IPS DF 19.7 (cell line): Measurements from ENCODE around the gene SLCO2B1.

Source experiments
- DNase-seq: peaks from one replicate; pipeline ENCODE4 v3.0.0-alpha.2; 2013; ENCODE audit warnings: low read depth, low spot score

Gene SLCO2B1

DNA sequence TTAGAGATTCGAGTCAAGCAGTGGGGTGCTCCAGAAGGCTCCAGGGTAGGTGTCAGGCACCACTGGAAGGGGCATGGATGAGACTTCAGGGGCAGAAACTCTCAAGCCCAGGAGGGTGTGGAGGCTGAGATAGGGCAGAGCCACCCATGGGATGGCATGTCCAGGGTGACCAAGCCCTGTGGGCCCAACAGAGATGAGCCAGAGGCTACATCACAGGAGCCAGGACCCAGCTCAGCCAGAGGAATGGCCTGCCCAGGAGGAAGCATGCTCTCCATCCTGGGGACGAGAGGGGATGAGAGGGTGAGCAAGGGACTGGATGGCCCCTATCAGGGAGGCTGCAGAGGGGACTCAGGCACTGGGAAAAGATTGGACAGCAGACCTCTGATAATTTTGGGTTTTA, 42.8 kb downstream of the SLCO2B1 start:
- no peak for DNase-seq

DNA sequence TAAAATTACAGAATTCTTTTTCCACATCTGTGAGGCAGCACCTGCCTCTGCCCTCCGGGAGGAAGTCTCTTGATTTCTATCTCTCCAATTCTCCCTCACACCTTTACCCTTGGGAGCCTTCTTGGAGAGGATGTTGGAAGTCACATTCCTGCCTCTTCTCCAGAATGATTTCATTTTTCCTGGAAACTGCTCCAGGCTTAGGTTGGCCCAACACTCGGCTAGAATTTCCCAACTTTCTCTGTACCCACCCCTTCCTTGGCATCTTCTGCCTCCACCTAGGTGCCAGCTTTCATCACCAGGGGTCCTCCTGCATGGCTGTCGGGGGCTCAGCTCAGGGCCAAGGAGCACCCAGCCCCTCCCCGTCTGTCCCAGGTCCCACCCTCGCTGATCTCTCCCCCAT, 43.2 kb downstream of the SLCO2B1 start:
- DNase-seq = no peak

DNA sequence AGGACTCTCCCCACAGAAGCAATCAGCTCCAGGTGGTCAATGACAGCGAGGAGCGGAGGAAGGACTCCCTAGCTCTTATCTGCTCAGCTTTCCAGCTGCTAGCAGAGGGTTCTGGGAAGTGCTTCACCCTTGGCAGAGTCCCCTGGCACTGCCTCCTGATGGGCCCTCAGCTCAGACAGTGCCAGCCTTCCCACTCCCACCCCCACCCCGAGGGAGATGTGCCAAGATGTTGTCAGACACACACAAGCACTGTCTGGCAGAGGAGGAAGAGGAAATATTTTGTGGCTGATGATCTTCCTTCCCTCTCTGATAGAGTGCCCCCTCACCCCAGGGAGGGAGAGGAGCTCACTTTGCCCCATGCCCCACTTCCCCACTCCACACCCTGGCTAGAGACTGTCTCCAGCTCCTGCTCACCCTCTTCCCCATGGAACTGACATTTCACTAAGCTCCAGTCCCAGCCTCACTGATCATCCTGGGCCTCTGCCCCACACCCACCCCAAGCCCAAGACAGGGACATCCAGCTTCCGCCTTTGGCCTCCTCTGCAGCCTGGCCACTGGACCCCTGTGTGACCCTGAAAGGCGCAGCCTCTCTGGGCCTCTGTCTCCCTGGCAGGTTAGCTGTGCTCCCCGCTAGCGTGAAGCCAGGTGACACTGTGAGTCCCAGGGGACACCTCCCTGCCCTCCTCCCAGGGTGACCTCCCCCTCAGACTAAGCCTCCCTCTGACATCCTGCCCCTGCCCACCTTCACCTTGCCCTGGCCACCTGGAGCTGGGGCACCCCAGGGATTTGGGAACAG, 44.5 kb downstream of the SLCO2B1 start:
- no peak for DNase-seq

DNA sequence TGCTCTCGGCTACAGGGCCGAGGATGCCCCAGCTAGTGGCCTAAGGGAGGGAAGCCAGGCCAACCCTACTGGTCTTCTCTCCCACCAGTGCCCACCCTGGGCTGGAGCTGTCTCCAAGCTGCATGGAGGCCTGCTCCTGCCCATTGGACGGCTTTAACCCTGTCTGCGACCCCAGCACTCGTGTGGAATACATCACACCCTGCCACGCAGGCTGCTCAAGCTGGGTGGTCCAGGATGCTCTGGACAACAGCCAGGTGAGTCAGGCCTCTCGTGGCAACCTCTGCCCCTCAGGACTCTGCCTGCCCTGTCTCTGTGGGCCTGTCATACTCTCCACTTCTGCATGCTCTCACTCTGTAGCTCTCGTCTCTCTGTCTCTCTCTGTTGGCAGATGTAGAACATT, 45.5 kb downstream of the SLCO2B1 start:
- no peak for DNase-seq

DNA sequence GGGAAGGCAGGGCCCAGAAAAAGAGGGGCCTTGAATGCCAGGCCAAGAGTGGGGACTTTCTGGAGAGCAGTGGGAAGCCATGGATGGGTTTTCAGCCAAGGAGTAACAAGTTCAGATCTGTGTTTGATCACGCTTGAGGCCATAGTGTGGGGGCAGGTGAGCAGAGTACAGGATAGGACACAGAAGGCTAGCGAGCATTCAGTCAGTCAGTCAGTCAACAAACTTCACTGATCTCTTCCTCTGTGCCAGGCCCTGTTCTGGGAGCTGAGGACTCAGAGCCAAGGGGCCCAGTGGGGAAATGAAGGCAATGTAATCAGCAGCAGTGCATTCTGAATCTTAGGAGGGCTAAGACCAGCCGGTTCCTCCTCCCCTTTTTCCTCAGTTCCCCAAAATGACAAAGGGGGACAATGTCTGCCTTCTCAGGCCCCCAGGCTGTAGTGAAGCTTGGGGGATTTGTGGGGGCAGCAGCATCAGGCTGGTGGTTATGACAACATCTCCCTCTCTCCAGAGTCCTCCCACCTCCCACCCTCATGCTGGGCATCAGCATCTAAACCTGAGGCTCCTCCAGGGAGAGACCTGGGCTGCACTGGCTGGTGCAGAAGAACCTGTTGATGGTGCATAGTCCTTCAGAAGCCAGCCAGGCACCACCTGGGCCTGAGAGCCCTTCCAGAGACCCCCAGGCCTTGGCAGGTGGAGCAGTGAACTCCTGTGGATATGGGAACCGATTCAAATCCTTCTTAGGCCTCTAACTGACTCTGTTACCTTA, 46.8 kb downstream of the SLCO2B1 start:
- DNase-seq = no peak

DNA sequence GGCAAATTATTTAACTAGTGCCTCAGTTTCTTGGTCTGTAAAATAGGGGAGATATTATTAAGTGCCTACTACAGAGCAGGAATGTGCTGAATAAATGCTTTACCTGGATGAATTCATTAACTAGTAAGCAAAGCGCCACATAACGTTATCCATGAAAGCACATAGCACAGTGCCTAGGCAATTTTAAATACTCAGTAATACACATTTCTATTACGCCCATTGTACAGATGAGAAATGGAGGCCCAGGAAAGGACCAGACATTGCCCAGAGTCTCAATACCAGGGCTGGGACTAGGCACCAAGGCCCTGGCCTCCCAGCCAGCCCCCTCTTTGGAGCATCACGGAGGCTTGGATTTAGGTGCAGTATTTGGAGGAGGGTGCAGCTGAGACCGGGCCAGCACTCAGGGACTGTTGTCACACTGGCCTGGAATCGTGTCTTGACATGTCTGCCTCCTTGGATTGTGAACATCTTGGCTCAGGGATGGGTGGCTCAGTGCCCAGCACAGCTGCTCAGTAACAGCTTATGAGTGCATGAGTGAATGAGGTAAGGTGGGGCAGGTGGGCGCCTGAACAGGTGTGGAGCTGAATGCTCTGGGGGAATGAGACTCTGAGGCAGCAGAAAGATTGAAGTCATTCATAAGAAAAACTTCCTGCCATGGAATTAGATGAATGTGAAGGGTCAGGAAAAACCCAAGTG, 47.5 kb downstream of the SLCO2B1 start:
- no peak for DNase-seq

DNA sequence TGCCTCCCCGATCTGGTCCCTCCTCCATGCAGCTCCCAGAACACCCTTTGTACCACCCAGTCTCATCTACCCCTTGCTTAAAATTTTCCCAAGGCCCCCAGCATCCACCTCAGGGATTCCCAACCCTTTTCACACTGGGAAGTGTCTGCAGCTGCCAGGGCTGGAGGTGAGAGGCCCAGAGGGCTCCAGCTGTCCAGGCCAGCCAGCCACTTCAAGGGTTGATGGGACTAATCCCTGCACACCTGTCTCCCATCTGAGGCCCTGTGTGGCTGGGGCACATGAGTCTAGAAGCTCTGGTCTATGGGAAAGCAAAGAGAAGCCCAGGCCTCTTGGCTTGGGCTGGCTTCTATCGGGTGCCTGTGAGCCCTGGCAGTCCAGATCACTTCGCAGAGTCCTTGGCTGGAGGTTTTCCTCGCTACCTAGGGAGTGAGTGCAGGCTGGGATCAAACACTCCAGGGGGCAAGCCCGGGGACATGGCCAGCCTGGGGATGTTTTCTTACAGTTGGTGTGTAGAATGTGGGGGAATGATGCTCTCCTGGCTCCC, 48.6 kb downstream of the SLCO2B1 start:
- DNase-seq = no peak

DNA sequence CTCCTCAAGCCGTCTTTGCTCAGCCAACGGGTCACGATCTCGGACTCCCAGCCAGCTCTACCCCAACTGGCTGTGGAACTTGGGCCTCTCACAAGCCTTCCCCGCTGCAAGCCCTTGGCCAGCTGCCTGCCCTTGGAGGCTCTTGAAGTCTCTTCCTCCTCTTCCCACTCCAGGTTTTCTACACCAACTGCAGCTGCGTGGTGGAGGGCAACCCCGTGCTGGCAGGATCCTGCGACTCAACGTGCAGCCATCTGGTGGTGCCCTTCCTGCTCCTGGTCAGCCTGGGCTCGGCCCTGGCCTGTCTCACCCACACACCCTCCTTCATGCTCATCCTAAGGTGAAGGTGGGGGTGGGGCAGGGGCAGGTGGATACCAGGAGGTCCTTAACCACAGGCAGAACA, 49.1 kb downstream of the SLCO2B1 start:
- DNase-seq = no peak

DNA sequence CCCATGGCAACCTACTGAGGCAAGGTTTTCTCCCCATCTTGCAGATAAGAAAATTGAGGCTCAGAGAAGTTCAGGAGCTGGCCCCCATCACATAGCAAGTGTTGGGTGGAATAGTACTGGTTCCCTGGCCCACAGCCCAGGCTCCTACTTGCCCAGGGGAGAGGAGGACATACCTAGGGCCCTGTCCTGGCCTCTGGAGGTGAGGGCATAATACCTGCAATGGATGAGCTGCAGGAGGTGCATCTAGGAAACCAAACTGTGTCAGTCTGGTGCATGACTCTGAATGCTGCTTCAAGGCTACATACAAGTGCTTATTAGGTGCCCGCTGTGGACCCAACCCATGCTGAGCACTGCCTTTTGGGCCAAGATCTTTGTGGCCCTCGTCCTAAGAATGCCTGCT, 49.6 kb downstream of the SLCO2B1 start:
- DNase-seq = no peak

DNA sequence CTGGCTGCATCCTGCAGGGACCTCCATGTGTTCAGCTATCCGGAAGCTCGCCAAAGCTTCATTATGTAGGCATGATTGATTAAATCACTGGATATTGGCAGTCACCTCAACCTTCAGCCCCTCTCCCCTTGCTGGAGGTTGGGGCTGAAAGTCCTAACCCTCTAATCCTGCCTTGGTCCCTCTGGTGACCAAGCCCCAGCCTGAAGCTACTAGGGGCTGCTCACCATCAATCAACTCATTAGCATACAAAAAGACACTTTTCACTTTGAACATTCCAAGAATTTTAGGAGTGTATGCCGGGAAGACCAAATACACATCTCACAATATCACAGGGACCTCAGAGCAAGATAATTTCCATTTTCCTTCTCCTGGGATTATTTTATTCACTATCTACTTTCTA, 50.9 kb downstream of the SLCO2B1 start:
- no peak for DNase-seq

DNA sequence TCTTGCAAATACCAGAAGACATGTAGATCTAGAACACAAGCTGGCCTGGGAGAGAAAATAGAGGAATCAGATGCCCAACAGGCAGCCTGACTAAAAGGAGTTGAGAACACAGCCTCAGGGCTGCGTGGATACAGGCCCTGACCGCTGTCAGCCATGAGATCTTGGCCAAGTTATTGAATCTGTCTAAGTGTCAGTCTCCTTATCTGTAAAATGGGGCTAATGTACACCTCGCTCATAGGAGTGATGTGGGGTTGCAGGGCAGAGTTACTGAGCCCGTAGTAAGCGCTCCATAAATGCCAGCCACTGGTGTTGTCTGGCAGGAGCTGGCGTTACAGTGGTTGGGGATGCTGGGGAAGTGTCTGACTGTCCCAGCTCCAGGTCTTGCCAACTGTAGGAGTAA, 51.3 kb downstream of the SLCO2B1 start:
- DNase-seq = no peak

DNA sequence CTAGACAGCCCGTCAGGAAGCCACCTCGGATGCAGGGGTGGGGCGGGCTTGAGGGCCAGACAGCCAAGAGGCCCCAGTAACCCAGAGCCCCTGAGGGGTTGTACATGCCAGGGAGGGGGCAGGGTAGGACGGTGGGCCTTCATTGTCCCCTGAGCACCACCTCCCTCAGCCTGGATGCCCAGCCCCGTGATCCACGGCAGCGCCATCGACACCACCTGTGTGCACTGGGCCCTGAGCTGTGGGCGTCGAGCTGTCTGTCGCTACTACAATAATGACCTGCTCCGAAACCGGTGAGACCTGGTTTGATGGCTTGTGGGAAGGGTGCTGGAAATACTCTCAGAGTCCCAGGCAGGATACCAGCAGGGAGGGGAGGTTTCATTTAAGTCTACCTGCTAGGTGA, 52.2 kb downstream of the SLCO2B1 start:
- DNase-seq = no peak

DNA sequence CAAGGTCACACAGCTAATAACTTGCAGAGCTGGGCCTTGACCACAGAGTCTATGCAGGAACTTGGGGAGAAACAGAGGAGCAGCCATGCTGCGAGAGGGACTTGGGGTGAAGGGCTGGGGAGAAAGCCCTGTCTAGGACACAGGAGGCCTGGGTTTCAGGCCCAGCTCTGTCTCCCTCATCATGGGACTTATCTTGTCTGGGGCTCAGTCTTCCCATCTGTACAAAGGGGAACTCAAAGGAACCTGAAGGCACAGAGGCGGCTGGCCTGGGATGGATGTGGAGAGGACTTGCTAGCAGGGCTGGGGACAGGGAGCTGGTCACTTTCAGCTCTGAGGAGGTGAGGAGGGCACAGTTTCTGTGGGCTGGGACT, 52.7 kb downstream of the SLCO2B1 start:
- DNase-seq = no peak

DNA sequence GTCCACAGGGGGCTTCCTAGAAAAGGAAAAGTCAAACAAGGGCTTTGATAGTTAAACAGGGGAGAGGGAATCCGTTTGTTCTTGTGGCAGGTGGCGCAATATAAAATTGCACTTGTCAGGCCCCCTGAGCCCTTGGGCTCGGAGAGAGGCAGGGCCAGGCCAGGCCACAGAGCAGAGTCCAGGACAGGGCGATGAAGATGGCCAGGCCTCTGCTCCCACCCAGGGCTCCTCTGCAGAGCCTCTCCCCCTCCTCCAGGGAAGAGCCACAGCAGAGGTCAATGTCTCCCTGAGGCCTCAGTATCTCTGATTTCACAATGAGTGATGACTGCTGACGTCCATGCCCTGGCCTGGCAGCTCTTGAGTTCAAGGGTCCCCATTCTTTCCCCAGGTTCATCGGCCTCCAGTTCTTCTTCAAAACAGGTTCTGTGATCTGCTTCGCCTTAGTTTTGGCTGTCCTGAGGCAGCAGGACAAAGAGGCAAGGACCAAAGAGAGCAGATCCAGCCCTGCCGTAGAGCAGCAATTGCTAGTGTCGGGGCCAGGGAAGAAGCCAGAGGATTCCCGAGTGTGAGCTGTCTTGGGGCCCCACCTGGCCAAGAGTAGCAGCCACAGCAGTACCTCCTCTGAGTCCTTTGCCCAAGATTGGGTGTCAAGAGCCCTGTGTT, 53.2 kb downstream of the SLCO2B1 start:
- DNase-seq = no peak

DNA sequence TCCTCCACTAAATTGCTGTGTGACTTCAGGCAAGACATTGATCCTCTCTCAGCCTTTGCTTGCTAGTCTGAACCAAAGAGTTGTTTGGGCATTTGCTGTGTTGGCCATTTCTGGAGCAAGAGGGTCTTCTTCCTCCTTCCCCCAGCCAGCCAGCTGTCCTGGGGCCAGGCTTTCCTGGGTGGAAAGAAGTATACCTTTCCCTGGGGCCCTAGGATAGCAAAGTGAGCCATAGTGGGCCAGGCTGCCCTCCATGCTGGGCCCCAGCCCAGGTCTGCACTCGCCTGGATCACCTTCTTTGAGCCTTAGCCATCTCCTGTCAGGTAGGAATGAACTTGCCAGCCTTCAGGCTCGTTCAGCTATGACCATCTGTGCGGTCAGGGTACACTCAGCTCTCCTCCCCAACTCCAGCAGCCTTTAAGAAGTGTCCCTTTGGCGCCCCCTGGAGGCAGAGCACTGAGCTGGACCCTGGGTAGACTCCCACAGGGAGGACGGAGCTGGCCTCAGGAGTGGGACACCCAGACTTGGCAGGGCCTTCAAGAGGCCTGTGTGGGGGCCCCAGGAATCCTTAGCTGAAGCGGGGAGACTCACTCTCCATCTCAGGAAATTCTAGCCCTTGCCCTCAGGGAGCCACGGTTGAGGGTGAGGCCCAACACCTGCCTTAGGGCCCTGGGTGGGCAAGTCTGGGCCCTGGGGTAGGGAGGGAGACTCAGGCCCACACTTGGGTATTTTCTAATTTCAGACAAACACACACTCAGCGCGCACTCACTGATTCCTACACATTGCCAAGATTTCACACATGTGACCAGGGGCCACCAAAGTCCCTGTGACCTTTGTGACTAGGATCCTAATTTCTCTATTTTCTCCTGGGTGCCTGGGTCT, 54.0 kb downstream of the SLCO2B1 start:
- peak; percentile 45 for DNase-seq

DNA sequence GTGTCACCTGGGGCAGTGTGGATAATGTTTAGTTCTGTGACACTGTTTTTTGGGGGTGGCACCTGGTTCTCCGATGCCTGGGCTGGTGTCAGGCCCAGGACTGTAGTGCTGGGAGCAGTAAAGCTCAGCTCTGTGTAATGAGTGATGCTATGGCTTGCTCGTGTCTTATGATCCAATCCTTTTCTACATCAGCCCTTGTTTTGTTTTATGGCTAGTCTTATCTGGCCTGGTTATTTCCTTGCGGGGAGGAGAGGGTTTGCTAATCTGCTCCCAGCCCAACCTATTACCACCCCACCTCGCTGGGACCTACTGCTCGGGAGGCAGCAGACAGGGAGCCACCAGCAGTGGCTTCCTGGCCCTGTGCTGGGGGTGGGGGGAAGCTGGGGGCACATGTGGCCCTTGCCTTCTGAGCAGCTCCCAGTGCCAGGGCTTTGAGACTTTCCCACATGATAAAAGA, 54.7 kb downstream of the SLCO2B1 start:
- DNase-seq = no peak

DNA sequence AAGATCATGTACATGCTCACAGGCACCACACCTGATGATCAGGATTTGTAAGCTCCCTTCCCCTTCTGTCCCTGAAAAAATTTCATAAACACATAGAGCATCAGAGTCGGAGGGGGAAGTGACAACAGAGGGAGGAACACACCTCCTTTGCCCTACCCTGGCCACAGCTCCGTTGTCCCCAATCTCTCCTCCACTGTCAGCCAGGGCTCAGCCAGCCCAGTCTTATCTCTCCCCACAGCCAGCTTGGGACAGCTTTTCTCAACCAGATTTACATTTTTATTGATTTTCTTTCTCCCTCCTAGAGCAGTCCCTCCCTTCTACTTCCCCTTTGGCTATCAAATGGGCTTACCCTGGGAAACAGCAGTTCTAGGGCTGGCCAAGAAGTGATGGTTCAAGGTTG, 57.5 kb downstream of the SLCO2B1 start:
- no peak for DNase-seq

DNA sequence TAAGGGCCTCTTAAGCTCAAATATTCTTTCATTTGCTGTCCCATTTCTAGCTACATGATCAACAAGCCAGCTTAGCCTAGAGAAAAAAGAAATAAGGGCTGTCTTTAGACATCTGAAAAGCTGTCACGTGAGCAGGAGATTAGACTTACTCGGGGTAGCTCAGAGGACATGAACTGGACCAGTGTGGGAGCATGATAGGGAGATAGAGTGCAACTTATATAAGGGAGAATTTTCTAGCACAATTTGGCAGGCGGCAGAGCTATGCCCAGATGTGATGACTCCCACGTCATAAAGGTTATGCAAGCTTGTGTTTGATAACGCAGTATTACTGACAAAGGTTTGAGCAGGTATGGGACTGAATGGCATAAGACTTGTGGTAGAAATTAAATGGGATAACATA, 61.5 kb downstream of the SLCO2B1 start:
- no peak for DNase-seq

DNA sequence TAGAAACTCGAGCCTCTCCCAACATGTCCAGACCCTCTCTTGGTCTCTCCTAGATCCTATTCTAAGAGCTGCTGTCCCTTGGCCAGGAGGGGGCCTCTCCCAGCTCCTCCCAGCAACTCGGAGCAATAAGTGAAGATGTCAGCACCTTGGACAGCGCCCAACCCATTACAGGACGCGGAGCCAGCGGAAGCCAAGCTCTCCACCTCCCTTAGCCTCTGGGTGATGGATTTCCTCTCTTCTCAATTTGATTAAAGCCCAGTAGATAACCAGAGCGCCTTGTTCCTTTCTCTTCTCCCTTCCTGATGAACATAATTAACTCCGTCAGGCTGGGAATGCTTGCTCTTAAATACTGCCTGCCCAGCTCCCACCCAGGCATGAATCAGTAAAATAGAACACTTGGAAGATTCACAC, 63.5 kb downstream of the SLCO2B1 start:
- peak; percentile 60 for DNase-seq

DNA sequence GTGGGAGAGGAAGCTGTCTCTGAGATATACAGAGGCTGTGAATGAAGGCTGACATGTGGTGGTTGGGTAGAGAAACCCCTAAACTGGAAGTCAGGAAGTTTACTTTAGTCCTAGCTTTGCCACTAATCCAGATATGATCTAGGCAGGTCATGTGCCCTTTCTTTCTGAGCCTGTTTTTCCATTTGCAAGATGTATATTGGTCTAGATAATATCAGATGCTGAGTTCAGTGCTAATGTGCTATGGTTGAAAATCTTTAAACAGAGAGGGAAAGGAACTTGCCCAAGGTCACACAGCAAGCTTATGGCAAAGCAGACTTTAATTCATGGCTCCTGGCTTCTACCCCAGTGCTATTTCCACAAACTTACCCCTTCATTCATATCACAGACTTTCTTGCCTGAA, 63.9 kb downstream of the SLCO2B1 start:
- no peak for DNase-seq

DNA sequence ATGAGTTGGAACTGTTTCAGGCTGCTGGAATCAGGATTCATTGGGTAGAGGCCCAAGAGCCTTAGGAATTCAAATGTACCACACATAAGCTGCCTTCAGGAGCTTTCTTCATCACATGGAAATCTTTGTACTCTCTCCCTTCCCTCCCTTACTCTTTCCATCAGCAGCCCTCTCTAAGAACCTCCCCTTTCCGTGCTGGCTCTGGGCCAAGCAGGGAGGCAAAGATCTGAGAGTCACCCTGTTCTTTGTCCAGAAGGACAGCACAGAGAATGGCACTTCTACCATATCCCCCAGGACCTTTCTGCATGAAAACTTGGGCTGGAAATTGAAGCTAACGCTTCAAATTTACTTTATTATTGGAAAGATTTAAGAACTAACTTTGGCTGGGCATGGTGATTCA, 69.0 kb downstream of the SLCO2B1 start:
- no peak for DNase-seq
